Aorta (tissue), 5 donors: Measurements from ENCODE around the gene OSTF1. TPM values are rescaled to one million over a fixed set of nuclear protein-coding genes. Genes with fewer than 3 reads are reported as not detected.

Experiments used
- ATAC-seq: fragments of 200-7000 bp; cut with Tn5 transposase; one replicate; pipeline ENCODE4 v1.9.1; 2022; ENCODE audit warnings: moderate library complexity; ENCODE audit not compliant: low FRiP score
- DNase-seq, 2 donors: peaks; one replicate each; pipeline ENCODE4 v3.0.0-alpha.2; 2020
- H3K27ac ChIP-seq, 2 donors: one replicate each; pipeline ENCODE4 v1.5.1; 2013; ENCODE audit warnings: low read length in 2 of 2, mild to moderate bottlenecking in 2 of 2, moderate library complexity in 2 of 2, control low read depth in 1 of 2, inconsistent platforms in 1 of 2, low read depth in 1 of 2
- H3K27me3 ChIP-seq, 2 donors: one replicate each; pipeline ENCODE4 v1.6.1; 2013; ENCODE audit warnings: control low read depth in 1 of 2, low read length in 1 of 2, mild to moderate bottlenecking in 1 of 2, moderate library complexity in 1 of 2; ENCODE audit not compliant: insufficient read depth in 2 of 2, control insufficient read depth in 1 of 2
- H3K36me3 ChIP-seq, 2 donors: one replicate each; pipeline ENCODE4 v1.6.1; 2013; ENCODE audit warnings: control low read depth in 1 of 2, low read length in 1 of 2, mild to moderate bottlenecking in 1 of 2; ENCODE audit not compliant: insufficient read depth in 2 of 2, control insufficient read depth in 1 of 2
- H3K4me1 ChIP-seq, 2 donors: one replicate each; pipeline ENCODE4 v1.6.1; 2013; ENCODE audit warnings: low read length in 2 of 2, control low read depth in 1 of 2, mild to moderate bottlenecking in 1 of 2, moderate library complexity in 1 of 2; ENCODE audit not compliant: insufficient read depth in 2 of 2, control insufficient read depth in 1 of 2
- H3K4me3 ChIP-seq, 2 donors: one replicate each; pipeline ENCODE4 v1.5.1; 2013; ENCODE audit warnings: low read length in 2 of 2, control low read depth in 1 of 2, mild to moderate bottlenecking in 1 of 2
- H3K9me3 ChIP-seq: one replicate; pipeline ENCODE4 v1.6.1; 2013; ENCODE audit warnings: mild to moderate bottlenecking, low read length; ENCODE audit not compliant: control insufficient read depth
- WGBS, 2 donors: extraction: QIAGEN DNeasy Blood & Tissue Kit; methylation state at CpG; one replicate each; pipeline ENCODE4 v1.1.7; 2013; 5-methylcytosine and 5-hydroxymethylcytosine counted together
- intact Hi-C, 2 donors: fragments of 100-400 bp; cut with DNase I; formaldehyde crosslinking; loops; one replicate each; pipeline versions ENCODE4 v1.14.2 to v1.15.0; 2022
- polyA plus RNA-seq, 2 donors: library from polyadenylated mRNA; stranded (reverse); fragments of 200-250 nt; gene quantifications; one replicate each; pipeline ENCODE4 v1.2.3, GENCODE V29; 2013
- total RNA-seq, 2 donors: library from RNA; stranded (reverse); fragmentation: NEBNext Ultra II Directional; extraction: Animal tissue kit (Norgen Biotek cat#: 25700); gene quantifications; one replicate each; pipeline ENCODE4 v1.2.1, GENCODE V29; 2021
- donor health status: healthy with polysubstance abuse.
- donor health status: Bipolar disorder and iron deficiency.
- donor health status: DM: no; HTN: no; CAD: no.
- donor health status: DM: no; HTN: no; CAD: no.
- donor health status: DM: yes; HTN: yes; CAD: no.

OSTF1 gene
- total and polyA plus RNA-seq, 4 donors: 24.8 to 49.3 (median 41.2) TPM

- Histone ChIP-seq H3K4me3 (no peak overlapping the region), H3K27ac (no peak overlapping the region), H3K36me3 (peaks cover 0 to 2% of the 10 kb centered on the region in 2 donors), H3K27me3 (no peaks in the 10 kb centered on the region), H3K9me3 (no peaks in the 10 kb centered on the region), H3K4me1 (no peaks in the 10 kb centered on the region)
- DNase-seq: no peak
- intact Hi-C loops: no loop called here
- WGBS, 2 donors: 88 to 92% methylated on average over 4 of the region's 4 CpGs
- no peak for ATAC-seq
Observed at GRCh38 chr9:75120686-75121085, 32.4 kb downstream of the OSTF1 start.

- no peak for ATAC-seq
- peaks cover 0 to 2% of the 10 kb centered on the region in 2 donors for H3K36me3 ChIP-seq
- intact Hi-C loops: no loop called here
Observed at GRCh38 chr9:75121914-75122558, 33.7 kb downstream of the OSTF1 start.

GRCh38 chr9:75123696-75124095 lies 35.4 kb downstream of the OSTF1 start:
- H3K36me3 ChIP-seq: peaks cover 0 to 2% of the 10 kb centered on the region in 2 donors

More at GRCh38 chr9:75121914-75122558, 33.7 kb downstream of the OSTF1 start:
- Histone ChIP-seq H3K4me1 (no peaks in the 10 kb centered on the region), H3K27me3 (no peaks in the 10 kb centered on the region), H3K9me3 (no peaks in the 10 kb centered on the region), H3K27ac (no peak overlapping the region), H3K4me3 (no peak overlapping the region)
- WGBS, 2 donors: 74 to 80% methylated on average over 5 of the region's 5 CpGs
- no peak for DNase-seq

GRCh38 chr9:75128535-75128934 lies 40.2 kb downstream of the OSTF1 start:
- DNase-seq: no peak
- H3K9me3 ChIP-seq: no peaks in the 10 kb centered on the region
- intact Hi-C loops: no loop called here
- ATAC-seq: no peak
- no peaks in the 10 kb centered on the region for H3K27me3 ChIP-seq
- 94% methylated on average over 2 of the region's 2 CpGs for WGBS, 2 donors
- no peak overlapping the region for H3K4me3 ChIP-seq
- no peaks in the 10 kb centered on the region for H3K4me1 ChIP-seq
- H3K36me3 ChIP-seq: peaks cover 10% of the 10 kb centered on the region in 2 donors
- no peak overlapping the region for H3K27ac ChIP-seq

More at GRCh38 chr9:75123696-75124095, 35.4 kb downstream of the OSTF1 start:
- Histone ChIP-seq H3K27me3 (no peaks in the 10 kb centered on the region), H3K4me3 (no peak overlapping the region), H3K27ac (no peak overlapping the region), H3K4me1 (no peaks in the 10 kb centered on the region), H3K9me3 (no peaks in the 10 kb centered on the region)
- 92 to 93% methylated on average over 10 of the region's 10 CpGs for WGBS, 2 donors
- ATAC-seq: no peak
- intact Hi-C loops: no loop called here
- no peak for DNase-seq

GRCh38 chr9:75130172-75130571 lies 41.9 kb downstream of the OSTF1 start:
- peaks cover 10 to 12% of the 10 kb centered on the region in 2 donors for H3K36me3 ChIP-seq
- no peak for DNase-seq
- H3K4me1 ChIP-seq: no peaks in the 10 kb centered on the region
- intact Hi-C loops: no loop called here
- H3K4me3 ChIP-seq: no peak overlapping the region
- no peaks in the 10 kb centered on the region for H3K9me3 ChIP-seq
- no peak for ATAC-seq
- no peaks in the 10 kb centered on the region for H3K27me3 ChIP-seq
- whole genome bisulfite sequencing, 2 donors: 97 to 98% methylated on average over 5 of the region's 5 CpGs
- no peak overlapping the region for H3K27ac ChIP-seq

- Histone ChIP-seq H3K4me3 (no peak overlapping the region), H3K27me3 (no peaks in the 10 kb centered on the region), H3K36me3 (peaks cover 10 to 12% of the 10 kb centered on the region in 2 donors), H3K27ac (no peak overlapping the region), H3K9me3 (no peaks in the 10 kb centered on the region), H3K4me1 (no peaks in the 10 kb centered on the region)
- intact Hi-C loops: no loop called here
- ATAC-seq: no peak
- no peak for DNase-seq
- 77% methylated on average over 5 of the region's 5 CpGs for WGBS, 2 donors
Observed at GRCh38 chr9:75130621-75131230, 42.4 kb downstream of the OSTF1 start.

GRCh38 chr9:75131700-75132099 lies 43.4 kb downstream of the OSTF1 start:
- intact Hi-C loops: no loop called here
- no peak overlapping the region for H3K4me3 ChIP-seq
- peaks cover 12% of the 10 kb centered on the region in 2 donors for H3K36me3 ChIP-seq
- no peak overlapping the region for H3K27ac ChIP-seq
- H3K27me3 ChIP-seq: no peaks in the 10 kb centered on the region
- no peak for ATAC-seq
- H3K4me1 ChIP-seq: no peaks in the 10 kb centered on the region
- no peak for DNase-seq
- WGBS, 2 donors: 94 to 96% methylated on average over 3 of the region's 3 CpGs
- no peaks in the 10 kb centered on the region for H3K9me3 ChIP-seq

GRCh38 chr9:75132244-75132643 lies 43.9 kb downstream of the OSTF1 start:
- intact Hi-C loops: no loop called here
- H3K36me3 ChIP-seq: peaks cover 12% of the 10 kb centered on the region in 2 donors
- no peak for ATAC-seq

GRCh38 chr9:75133396-75133795 lies 45.1 kb downstream of the OSTF1 start:
- DNase-seq: no peak
- no peak for ATAC-seq
- Histone ChIP-seq H3K9me3 (no peaks in the 10 kb centered on the region), H3K4me3 (no peak overlapping the region), H3K36me3 (peaks cover 12% of the 10 kb centered on the region in 2 donors), H3K4me1 (no peaks in the 10 kb centered on the region), H3K27ac (no peak overlapping the region), H3K27me3 (no peaks in the 10 kb centered on the region)
- intact Hi-C loops: no loop called here
- WGBS, 2 donors: 91 to 92% methylated on average over 3 of the region's 3 CpGs

More at GRCh38 chr9:75132244-75132643, 43.9 kb downstream of the OSTF1 start:
- H3K4me1 ChIP-seq: no peaks in the 10 kb centered on the region
- no peak overlapping the region for H3K27ac ChIP-seq
- H3K27me3 ChIP-seq: no peaks in the 10 kb centered on the region
- whole genome bisulfite sequencing, 2 donors: 90 to 91% methylated on average over 4 of the region's 4 CpGs
- DNase-seq: no peak
- no peak overlapping the region for H3K4me3 ChIP-seq
- H3K9me3 ChIP-seq: no peaks in the 10 kb centered on the region
